OCI-LY7 (cell line): ENCODE measurements around the gene PNRC2.

ENCODE experiments used
- CTCF ChIP-seq: fragments of 200-600 bp; sonication (generic); conservative IDR thresholded peaks from 2 replicates; pipeline ENCODE4 v1.5.1; 2014; ENCODE audit warnings: mild to moderate bottlenecking, antibody characterized with exemption, low read length, moderate library complexity, mixed read lengths
- EZH2phosphoT487 ChIP-seq: fragments of 200-600 bp; sonication (generic); IDR thresholded peaks from 2 replicates; pipeline ENCODE4 v1.6.1; 2018; ENCODE audit warnings: low read depth, borderline replicate concordance, mild to moderate bottlenecking, mixed run types, antibody characterized with exemption, low read length, moderate library complexity, mixed read lengths

GRCh38 chr1:24009406-24009805 is 49.8 kb downstream of the PNRC2 start:
- TF ChIP-seq CTCF (no peak), EZH2phosphoT487 (no peak)
